Dedifferentiated amniotic fluid mesenchymal stem cell (primary cell): ENCODE results near the gene ZNF274.
"Not testable (repeated sequence)": the region's sequence is repeated elsewhere in the genome, so short reads cannot be mapped to it uniquely, and the experiment has no call there.

Experiments used
- DNase-seq: peaks from one replicate; pipeline ENCODE4 v3.0.0-alpha.2; 2016; ENCODE audit errors: extremely low spot score

The ZNF274 gene

GRCh38 chr19:58212336-58213074 lies 29.6 kb downstream of the ZNF274 start:
- no peak for DNase-seq

- DNase-seq = no peak
Observed at GRCh38 chr19:58213075-58213369, 30.2 kb downstream of the ZNF274 start.

GRCh38 chr19:58217069-58217481 lies 34.2 kb downstream of the ZNF274 start:
- DNase-seq = no peak

GRCh38 chr19:58217607-58218391 lies 34.9 kb downstream of the ZNF274 start:
- DNase-seq = no peak

GRCh38 chr19:58218899-58219298 lies 36.0 kb downstream of the ZNF274 start:
- DNase-seq = no peak

- no peak for DNase-seq
Observed at GRCh38 chr19:58227964-58228584, 45.2 kb downstream of the ZNF274 start.

GRCh38 chr19:58228585-58229254 lies 45.9 kb downstream of the ZNF274 start, which contains the start of gene ZNF544:
Gene ZNF544 (plus strand): TSS chr19:58228914. CDS start chr19:58244024, 15,110 bp downstream.
- DNase-seq = peak; percentile 16

GRCh38 chr19:58229255-58229639 lies 46.4 kb downstream of the ZNF274 start:
- DNase-seq = no peak

- no peak for DNase-seq
Observed at GRCh38 chr19:58237324-58237723, 54.5 kb downstream of the ZNF274 start.

- no peak for DNase-seq
Observed at GRCh38 chr19:58243351-58243750, 60.5 kb downstream of the ZNF274 start.

- no peak for DNase-seq
Observed at GRCh38 chr19:58248886-58249285, 66.0 kb downstream of the ZNF274 start.

- DNase-seq = no peak
Observed at GRCh38 chr19:58252102-58252685, 69.3 kb downstream of the ZNF274 start.

- DNase-seq = not testable (repeated sequence)
Observed at GRCh38 chr19:58258259-58258658, 75.4 kb downstream of the ZNF274 start.

- DNase-seq = no peak
Observed at GRCh38 chr19:58261600-58261967, 78.7 kb downstream of the ZNF274 start.

- DNase-seq = no peak
Observed at GRCh38 chr19:58261968-58262921, 79.4 kb downstream of the ZNF274 start.

- no peak for DNase-seq
Observed at GRCh38 chr19:58262922-58263296, 80.0 kb downstream of the ZNF274 start.
